GM23338 (cell line): ENCODE measurements around the gene SULT1C2.

Experiments used
- CREB1 ChIP-seq: fragments of 250-450 bp; sonication (Bioruptor Pico); IDR thresholded peaks from 2 replicates; pipeline ENCODE4 v1.5.0; 2020; ENCODE audit warnings: low read depth, mild to moderate bottlenecking, moderate library complexity
- CTCF ChIP-seq, 2 experiments: fragments of 200-600 bp in 1 of 2; sonication (generic) in 1 of 2; conservative IDR thresholded peaks; 2 replicates each; pipeline versions ENCODE4 v1.5.1 to v1.6.1; 2016 to 2017; ENCODE audit warnings: antibody characterized with exemption in 2 of 2, low read depth in 2 of 2, mild to moderate bottlenecking in 2 of 2, moderate library complexity in 1 of 2
- EZH2 ChIP-seq: fragments of 200-600 bp; sonication (generic); IDR thresholded peaks from one replicate; pipeline ENCODE4 v1.8.0; 2017; ENCODE audit warnings: antibody characterized with exemption, mild to moderate bottlenecking, low read depth; ENCODE audit not compliant: unreplicated experiment
- EZH2phosphoT487 ChIP-seq: fragments of 200-600 bp; sonication (generic); IDR thresholded peaks from one replicate; pipeline ENCODE4 v1.8.1; 2018; ENCODE audit warnings: antibody characterized with exemption; ENCODE audit not compliant: unreplicated experiment
- JUNB ChIP-seq: IDR thresholded peaks from one replicate; pipeline ENCODE4 v1.6.1; 2016; ENCODE audit warnings: antibody characterized with exemption; ENCODE audit not compliant: unreplicated experiment
- NANOG ChIP-seq: IDR thresholded peaks from 2 replicates; pipeline ENCODE4 v1.6.1; 2016; ENCODE audit warnings: antibody characterized with exemption, borderline replicate concordance
- POLR2AphosphoS5 ChIP-seq: IDR thresholded peaks from 2 replicates; pipeline ENCODE4 v1.6.1; 2016; ENCODE audit warnings: antibody characterized with exemption, low read depth
- REST ChIP-seq: IDR thresholded peaks from one replicate; pipeline ENCODE4 v1.6.1; 2018; ENCODE audit warnings: antibody characterized with exemption; ENCODE audit not compliant: unreplicated experiment
- STAT1 ChIP-seq: IDR thresholded peaks from one replicate; pipeline ENCODE4 v1.6.1; 2016; ENCODE audit warnings: antibody characterized with exemption; ENCODE audit not compliant: unreplicated experiment
- ZNF114 ChIP-seq: fragments of 250-450 bp; sonication (Bioruptor Pico); IDR thresholded peaks from 2 replicates; pipeline ENCODE4 v1.5.0; 2020; ENCODE audit warnings: mild to moderate bottlenecking, moderate library complexity

- TF ChIP-seq CTCF (conservative IDR thresholded peaks at IDR 0.05; ENCODE audit: low read depth in 2 of 2) (no peak), POLR2AphosphoS5 (no peak), EZH2 (no peak), REST (no peak), ZNF114 (CRISPR knock-in tag) (no peak), CREB1 (no peak), STAT1 (no peak), EZH2phosphoT487 (no peak), JUNB (no peak), NANOG (no peak)
Observed at GRCh38 chr2:108267101-108267500, 21.6 kb upstream of the SULT1C2 start.
